SK-N-MC (cell line): ENCODE data around the gene GNAO1.

ENCODE experiments used
- EZH2 ChIP-seq: fragments of 200-600 bp; sonication (generic); IDR thresholded peaks from one replicate; pipeline ENCODE4 v1.6.1; 2017; ENCODE audit warnings: antibody characterized with exemption
- FOXP2 ChIP-seq: optimal IDR thresholded peaks from 2 replicates; pipeline ENCODE3; 2011; ENCODE audit warnings: mild to moderate bottlenecking, moderate library complexity; ENCODE audit not compliant: insufficient read depth; ENCODE audit errors: extremely low read length, control extremely low read depth
- POLR2AphosphoS5 ChIP-seq: IDR thresholded peaks from 2 replicates; pipeline ENCODE4 v1.6.1; 2012; ENCODE audit warnings: mild to moderate bottlenecking, low read depth, low read length, borderline replicate concordance

DNA sequence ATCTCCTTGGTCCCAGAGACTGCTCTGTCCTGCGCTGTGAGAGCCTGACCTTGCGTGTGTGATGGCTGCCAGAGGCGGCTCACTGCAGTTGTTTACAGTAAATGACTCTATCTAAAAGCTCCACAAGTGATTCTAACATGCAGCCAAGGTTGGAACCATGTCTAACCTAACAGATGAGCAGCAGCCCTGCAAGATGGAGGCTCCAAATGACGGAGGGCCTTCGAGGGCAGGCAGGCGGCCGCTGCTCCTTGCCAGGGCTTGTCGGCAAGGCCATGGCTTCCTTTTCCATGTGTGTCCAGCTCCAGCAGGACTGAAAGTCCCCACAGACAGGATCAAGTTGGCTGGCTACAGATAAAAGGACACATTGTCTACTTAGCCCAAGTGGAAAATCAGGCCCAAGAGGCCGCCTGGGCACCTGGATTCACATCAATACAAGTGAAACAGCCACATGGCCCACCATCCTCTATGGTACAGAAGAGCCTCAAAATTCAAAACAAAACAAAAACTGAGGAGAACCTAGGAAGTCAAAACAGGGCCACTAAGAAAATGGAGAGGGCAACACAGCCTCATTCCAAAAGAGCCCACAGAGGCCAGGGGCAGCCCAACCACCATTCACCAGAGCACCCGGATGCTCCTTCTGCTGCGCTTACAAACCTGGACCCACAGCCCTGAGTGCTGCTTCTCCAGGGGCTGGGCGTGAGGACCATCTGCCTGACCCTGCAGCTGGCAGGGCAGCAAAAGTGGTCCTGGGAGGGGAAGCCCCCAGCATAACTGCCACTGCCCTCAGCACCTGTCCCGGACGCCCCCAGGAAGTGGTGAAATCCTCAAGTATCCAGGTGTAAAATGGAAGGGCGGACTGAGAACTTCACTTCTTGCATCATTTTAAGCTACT is 169.1 kb downstream of the GNAO1 start:
- no peak for TF ChIP-seq POLR2AphosphoS5
- TF ChIP-seq EZH2: no peak
- TF ChIP-seq FOXP2: no peak
